Non-pigmented ciliary epithelial cell (primary cell): ENCODE measurements around the gene NRIP1.
"Not testable (repeated sequence)": the region's sequence is repeated elsewhere in the genome, so short reads cannot be mapped to it uniquely, and the experiment has no call there.

Source experiments
- DNase-seq: peaks from one replicate; pipeline ENCODE4 v3.0.0-alpha.2; 2010; ENCODE audit warnings: low read depth

NRIP1 gene

DNA sequence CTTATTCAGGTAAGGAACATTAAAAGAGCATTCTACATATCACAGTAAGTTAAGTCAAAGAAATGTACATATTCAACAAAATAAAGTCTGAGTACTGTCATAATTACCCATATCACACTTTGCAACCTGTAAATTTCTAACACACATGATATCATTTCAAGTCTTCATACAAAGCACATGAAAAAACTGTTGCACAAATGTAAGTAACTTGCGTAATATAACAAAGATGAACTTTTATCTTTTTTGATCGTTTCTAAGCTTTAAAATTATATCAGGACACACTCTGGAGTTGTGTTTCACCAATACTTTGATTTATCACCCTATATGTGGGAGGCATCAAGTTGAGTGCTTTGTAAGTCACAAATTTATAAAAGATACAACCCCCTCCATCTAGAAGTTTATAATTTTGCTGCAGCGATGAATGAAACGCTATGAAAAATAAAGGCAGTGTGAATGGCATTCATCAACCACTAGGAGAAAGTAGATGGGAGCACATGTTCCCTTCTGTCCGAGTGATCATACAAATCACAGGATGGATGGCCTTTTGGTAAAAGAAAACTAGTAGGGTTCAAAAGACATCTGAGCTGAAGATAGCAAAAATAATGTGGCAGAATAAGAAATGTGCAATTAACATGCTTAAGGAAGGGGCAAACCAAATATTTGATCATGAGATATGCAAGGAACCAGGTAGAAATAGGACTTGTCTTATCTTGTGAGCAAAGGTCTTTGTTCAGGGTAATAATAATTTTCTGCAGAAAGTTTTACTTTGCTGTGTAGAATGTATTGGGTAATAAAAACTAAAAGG is 27.5 kb downstream of the NRIP1 start:
- DNase-seq, result no peak

DNA sequence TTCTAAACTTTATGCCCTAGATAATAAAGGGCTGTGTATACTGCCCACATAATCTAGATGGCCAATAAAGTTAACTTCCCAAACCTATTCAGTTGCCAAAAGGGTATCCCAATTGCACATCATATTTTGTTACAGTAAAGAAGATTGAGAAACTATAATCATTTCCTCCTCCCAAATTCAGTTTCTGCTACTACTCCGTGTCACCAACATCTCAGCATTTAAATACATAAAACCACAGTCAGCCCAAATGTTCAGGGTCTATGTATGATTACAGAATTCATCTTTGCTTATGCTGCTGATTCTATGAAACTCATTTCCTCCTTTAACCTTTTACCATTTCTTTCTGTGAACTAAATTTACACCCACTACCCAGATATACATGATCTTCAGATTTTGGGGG is 28.6 kb downstream of the NRIP1 start:
- no peak for DNase-seq

DNA sequence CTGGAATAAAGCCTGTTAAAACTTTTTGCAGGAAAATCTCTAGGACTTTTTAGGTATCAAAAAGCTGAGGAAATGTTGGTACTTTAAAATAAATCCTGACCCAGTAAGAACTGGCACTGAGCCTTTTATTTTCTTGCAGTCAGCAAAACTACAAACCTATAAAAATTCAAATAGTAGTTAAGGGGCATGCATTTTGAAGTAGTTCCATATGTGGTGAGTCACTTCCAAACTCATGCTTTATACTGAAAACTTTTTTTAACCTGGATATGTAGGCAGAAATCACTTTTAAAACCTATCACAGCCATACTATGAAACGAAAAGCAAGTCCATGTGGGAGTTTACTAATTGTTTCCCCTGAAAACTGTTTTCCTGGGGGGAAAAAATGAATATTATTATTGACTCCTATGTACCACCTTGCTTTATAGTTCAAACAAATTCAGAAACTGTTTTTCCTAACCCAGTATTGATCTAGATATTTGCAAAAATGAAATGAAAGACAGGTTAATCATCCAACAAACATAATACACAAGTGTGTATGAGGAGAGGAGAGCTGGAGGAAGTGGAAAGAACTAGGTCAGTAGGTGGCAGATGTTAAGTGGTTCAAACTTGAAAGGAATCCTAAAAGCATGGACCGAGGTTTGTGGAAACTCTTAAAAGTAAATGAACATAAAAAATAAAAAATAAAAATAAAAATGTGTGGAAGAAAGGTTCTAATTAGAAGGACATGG is 30.5 kb downstream of the NRIP1 start:
- no peak for DNase-seq

DNA sequence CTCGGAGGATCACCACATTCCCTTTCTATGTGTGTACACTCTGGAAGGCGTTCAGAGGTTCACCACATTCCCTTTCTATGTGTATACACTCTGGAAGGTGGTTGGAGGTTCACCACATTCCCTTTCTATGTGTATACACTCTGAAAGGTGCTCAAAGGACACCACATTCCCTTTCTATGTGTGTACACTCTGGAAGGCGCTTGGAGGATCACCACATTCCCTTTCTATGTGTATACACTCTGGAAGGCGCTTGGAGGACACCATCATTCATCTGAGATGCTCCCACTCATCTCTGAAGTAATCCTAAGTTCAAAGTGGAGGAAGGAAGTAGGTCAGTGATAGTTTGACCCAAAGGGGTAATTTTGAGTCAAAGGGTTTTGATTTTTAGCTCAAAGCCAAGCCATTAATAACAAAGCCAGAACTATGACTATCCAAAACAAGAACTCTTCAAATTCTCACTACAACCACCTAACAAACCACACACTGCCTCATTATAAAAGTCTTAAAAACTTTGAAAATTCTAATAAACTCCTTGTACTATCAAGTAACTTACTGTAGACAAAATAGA is 32.9 kb downstream of the NRIP1 start:
- DNase-seq, result peak; percentile 51

DNA sequence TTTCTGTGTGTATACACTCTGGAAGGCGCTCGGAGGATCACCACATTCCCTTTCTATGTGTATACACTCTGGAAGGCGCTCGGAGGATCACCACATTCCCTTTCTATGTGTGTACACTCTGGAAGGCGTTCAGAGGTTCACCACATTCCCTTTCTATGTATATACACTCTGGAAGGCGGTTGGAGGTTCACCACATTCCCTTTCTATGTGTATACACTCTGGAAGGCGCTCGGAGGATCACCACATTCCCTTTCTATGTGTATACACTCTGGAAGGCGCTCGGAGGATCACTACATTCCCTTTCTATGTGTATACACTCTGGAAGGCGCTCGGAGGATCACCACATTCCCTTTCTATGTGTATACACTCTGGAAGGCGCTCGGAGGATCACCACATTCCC is 33.4 kb downstream of the NRIP1 start:
- DNase-seq, result not testable (repeated sequence)

DNA sequence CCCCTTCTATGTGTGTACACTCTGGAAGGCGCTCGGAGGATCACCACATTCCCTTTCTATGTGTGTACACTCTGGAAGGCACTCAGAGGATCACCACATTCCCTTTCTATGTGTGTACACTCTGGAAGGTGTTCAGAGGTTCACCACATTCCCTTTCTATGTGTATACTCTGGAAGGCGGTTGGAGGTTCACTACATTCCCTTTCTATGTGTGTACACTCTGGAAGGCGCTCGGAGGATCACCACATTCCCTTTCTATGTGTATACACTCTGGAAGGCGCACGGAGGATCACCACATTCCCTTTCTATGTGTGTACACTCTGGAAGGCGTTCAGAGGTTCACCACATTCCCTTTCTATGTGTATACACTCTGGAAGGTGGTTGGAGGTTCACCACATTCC is 33.9 kb downstream of the NRIP1 start:
- not testable (repeated sequence) for DNase-seq

DNA sequence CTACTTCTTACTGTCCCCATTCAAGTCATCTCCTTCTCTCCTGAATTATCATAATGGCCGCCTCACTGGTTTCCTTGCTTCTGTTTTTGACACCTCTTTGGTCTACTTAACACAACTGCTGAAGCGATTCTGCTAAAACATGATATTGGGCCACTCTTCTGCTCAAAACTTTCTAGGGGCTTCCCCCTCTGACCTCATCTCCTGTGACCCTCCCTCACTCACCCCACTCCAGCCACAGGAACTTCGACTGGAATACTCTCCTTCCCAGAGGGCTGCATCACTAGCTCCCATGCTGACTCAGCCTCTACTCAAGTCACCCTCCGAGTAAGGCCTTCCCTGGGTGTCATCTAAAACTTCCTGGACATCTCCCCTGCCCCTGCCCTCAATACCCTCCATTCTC is 35.7 kb downstream of the NRIP1 start:
- no peak for DNase-seq

DNA sequence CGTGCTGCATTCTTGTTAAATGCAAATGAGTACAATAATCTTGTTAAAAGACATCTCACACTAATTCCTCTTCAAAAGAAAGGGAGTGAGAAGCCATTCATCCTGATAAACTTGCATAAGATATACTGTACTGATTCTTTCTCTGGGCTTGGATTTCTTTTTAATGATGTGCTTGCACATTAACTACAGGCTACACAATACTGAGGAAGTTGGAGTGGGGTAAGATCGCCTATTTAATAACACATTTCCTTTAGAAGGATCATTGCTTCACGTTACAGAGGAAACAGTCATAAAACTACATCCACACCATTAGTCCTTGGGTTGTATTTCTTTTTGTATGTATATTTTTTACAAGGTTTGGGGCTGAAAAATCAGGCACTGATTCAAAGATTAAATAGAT is 36.6 kb downstream of the NRIP1 start:
- DNase-seq, result no peak

DNA sequence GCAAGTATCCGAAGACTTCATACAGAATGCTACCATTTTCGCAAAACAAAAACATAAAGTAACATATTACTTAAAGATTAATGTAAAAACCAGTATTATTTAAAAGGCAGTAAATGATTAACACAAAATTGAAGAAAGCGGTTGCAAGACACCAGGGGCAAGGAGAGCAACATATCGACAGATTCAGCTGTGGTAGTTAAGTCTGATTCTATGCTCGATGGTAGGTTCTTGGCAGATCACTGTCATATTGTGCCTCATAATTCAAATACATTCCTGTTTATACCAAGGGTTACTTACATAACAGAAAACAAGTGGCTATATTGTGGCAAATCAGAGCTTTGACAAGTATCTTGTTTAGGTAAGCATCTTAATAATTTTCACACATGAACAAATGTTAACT is 37.7 kb downstream of the NRIP1 start:
- no peak for DNase-seq

DNA sequence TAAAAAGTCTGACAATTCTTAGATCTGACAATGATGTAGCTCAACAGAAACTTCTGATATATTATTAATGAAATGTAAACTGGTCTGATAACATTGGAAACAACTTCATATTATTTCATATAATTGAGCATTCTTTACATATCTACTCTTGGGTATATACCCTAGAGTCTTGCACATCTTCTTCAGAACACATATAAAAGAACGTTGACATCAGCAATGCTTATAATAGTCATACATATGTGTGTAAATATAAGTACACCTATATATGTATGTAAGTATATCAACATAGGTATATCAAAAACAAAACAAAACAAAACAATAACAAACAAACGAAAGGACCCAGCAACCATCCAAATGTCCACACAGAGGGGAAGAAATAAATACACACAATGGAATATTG is 38.4 kb downstream of the NRIP1 start:
- DNase-seq, result no peak

DNA sequence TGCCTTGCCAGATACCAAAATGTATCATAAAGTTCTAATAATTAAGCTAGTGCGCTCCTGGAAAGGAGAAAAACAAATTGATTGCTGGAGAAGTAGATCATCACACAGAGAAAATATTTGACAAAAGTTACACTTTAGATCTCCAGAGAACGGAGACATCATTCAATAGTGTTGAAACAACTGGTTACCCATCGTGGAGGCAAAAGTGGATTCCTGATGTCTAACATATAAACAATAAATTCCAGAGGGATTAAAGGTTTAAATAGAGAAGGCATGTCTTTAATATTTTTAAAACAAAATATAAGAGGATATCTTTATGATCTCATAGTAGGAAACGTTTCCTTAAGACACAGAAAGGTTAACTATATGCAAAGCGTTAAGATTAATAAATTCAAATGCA is 41.0 kb downstream of the NRIP1 start:
- no peak for DNase-seq

DNA sequence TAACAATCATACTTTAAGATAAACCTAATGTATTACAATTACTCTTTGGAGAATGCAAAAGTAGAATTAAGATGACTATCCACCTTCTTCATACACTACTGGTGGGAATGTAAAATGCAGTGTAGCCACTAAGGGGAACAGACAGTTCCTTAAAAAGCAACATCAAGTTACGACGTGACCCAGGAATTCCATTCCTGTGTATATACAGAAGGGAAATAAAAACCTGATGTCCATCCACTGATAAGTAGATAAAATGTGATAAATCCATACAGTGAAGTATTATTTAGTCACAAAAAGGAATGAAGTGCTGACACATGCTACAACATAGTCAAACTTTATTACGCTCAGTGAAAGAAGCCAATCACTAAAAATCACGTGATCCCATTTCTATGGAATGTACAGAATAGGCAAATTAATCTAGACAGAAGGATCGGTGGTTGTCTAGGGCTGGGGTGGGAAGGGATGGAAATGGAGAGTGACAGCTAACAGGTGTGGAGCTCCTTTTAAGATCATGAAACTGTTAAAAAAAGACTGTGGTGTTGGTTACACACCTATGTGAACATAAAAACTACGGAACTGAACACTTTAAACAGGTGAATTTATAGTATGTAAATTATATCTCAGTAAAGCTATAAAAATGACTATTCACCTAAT is 42.1 kb downstream of the NRIP1 start:
- DNase-seq, result no peak

DNA sequence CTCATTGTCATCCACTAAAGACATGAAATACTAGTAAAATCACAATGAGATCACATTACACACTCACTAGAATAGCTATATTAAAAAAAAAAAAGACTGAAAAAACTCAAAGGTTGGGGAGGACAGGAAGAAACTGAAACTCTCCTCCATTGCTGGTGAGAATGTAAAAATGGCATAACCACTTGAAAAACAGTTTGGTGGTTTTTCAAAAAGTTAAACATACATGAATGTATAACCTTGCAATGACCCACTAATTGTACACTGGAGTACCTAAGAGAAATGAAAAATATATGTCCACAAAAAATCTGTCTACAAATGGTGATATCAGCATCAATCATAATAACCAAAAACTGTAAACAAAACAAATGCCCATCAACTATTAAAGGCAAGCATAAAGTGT is 44.0 kb downstream of the NRIP1 start:
- no peak for DNase-seq

DNA sequence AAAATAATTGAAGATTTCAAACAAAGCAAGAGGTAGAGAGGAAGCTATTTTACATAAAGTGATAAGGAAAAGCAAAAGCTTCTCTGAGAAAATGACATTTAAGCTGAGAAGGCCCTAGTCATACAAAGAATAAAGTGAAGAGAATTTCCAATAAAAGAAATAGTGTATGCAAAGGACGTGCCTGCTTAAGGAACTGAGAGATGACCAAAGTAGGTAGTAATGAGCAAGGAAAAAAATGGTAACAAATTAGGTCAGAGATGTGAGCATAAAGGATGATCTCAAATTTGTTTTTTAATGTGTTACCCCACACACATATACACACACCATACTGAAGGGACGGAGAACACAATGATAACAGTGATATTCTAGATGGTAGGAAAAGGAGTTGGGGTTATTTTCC is 46.4 kb downstream of the NRIP1 start:
- no peak for DNase-seq

DNA sequence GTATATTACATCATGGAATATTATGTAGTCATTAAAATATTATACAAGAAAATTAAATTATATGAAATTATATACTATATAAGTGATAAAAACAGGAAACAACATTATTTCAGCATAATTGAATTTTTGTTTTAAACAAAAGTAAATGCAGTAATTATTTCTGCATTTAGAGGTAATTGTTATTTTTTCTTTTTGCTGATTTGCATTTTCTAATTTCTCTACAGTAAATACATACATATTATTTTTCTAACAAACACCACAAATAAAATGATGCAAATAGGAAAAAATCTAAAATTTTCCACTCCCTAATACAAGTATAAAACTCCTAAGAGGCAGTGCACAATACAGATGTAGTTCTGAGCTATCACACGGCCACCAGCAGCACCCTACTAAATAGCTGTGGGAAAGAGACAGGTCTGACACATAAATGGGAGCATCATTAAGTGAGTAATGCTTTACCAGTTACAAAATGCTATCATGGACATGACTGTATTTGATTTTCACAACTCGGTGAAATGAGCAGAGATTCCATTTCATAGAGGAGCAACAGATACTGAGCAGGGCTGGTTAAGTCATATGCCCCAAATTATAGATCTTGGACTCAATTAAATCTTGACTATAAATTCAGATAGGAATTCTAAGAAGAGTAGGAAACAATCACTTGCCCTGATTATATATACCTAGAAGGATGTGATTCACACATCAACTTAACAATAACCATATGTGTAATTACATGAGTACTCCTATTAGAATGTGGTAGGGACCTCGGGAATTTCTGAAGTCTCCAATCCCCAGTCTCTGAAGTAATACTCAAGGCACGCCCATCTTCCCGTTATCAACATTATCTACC is 49.0 kb downstream of the NRIP1 start:
- DNase-seq, result peak; percentile 58

DNA sequence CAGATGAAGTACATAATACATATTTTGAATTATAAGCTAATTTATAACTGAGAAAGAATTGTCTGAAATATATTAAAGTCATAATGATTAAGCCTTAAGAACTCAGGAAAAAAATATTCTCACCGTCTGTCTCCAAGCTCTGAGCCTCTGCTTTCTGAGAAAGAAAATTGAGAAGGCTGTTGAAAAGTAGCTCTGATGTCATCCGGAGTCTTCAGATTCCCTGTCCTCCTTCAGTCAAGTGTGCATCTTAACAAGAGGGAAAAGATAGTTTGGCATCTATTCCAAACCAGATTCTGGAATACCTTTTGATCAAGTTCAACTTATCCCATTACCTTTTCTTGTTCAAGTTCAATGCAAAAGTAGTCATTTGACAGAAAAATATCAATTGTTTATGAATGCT is 50.6 kb downstream of the NRIP1 start:
- no peak for DNase-seq

DNA sequence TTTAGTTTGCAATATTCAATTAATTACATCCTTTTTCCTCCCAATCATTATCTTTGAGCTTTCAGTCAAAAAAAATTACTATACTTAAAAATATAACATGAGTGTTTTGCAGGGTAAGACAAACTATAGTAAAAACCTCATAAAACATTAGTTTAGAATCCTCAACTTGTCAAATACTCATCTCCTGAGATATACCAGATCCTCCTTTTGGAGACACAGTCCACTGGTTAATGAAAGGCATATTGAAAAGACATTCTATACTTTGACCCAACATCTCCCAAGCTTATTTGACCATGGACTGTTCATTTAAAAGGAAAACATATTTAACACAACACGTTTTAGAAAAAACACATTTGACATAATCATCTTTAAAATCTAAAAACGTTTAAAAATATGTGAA is 52.8 kb downstream of the NRIP1 start:
- no peak for DNase-seq

DNA sequence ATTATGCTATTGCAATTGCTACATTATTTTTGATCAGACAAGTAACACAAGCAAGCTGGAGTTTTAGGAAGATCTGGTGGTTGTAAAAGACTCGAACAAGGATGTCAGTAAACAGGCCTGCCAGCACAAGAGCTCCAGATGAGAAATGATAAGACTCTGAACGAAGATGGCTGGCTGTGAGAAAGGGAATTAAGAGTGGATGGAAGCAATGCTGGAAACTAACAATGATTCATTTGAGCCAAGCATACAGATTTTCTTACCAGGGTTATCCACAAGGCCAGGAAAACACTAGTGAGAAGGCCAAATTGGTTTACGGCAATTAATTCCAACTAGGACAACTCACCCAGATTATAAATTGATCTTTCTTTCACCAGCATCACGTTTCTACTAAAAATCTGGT is 54.2 kb downstream of the NRIP1 start:
- DNase-seq, result no peak

DNA sequence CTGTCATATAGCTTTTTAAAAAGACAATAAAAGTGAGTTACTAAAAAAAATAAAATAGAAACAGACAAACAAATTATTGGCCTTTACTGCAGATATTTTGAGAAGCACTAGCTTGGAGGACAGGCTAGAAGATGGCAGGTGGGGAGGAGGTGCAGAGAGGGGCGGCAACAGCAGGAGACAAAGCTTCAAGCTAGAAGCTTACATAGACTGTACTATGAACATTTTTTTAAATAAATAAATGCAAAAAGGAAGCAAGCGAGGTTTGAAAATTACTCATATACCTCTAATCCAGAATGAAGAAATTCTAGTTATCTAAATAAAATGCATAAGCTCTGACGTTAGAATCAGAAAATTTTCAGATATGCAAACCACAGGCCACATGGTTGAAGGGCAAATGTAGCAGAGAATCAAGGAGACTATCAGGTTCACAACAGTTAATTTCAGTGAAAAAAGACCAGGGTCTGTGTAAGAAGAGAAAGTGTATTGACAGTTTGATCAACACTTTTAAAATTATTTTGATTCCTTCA is 54.9 kb downstream of the NRIP1 start:
- DNase-seq, result peak; percentile 74

DNA sequence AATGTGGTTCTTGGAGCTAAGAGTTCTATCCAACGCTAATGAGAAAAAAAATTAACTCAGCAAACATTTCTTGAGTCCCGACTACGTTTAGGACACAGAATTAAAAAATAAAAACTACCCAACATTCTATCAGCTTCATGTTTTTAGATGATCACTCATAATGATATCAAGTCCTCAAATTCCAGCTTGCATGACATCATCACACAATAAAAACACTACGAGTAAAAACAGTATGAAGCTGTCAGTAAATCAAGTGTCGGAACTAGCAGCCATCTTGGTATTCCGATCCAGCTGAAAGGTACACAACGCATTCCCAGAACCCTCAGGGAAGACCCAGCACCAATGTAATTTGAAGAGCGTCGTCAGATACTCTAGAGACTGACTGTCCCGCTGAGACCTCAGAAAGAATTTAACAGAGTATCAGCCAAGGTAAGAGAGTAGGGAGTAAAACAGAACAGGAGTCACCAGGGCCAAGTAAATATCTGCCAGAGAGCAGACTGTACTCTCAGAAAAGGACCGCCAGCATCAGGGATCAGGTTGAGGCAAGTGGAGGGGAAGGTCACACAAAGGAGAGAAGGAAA is 57.0 kb downstream of the NRIP1 start:
- no peak for DNase-seq

DNA sequence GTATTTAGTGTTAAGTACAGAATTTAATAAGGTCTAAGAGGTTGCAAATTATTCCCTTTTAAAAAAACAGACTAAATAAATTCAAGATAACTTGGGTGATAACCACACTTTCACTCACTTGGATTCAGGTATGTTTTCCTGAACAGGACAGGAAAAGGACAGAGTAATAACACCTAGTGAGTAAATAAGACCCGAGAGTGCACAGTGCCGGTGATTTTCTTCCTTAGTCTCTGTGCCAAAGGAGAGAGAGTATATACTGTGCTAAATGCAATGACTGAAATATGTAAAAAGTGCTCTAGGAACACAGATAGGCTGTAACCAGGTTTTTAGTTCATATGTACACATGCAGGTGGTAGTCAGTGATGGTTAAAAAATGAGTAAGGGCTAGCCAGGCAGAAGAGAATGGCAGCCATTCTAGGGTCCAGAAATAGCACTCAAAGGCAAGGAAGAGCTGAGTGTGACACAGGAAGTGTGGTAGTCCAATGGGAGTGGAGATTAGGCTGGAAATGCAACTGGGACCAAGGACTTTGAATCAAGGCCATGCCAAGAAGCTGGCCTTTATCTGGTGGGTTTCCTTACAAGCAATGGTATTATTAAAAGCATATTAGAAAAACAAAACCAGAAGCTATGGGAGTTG is 58.1 kb downstream of the NRIP1 start:
- DNase-seq, result no peak
